VCaP (cell line): Measurements from ENCODE around the gene TFPI2.

Experiments used
- H3K27ac ChIP-seq: fragments of 450-650 bp; 2 replicates; pipeline ENCODE4 v1.5.1; 2017
- TF ChIP-seq, protein P1 (sequence below): fragments of 450-650 bp; conservative IDR thresholded peaks from 2 replicates; pipeline ENCODE4 v1.5.1; 2017; ENCODE audit warnings: mild to moderate bottlenecking, moderate library complexity

TFPI2 gene

GRCh38 chr7:93890464-93891068 is at the start of gene TFPI2:
TSS of gene TFPI2 (minus strand) at chr7:93890753. CDS start at chr7:93890678, 75 bp downstream.
- H3K27ac ChIP-seq, result no peak within 1 kb of the TSS
- TF ChIP-seq, protein P1, sequence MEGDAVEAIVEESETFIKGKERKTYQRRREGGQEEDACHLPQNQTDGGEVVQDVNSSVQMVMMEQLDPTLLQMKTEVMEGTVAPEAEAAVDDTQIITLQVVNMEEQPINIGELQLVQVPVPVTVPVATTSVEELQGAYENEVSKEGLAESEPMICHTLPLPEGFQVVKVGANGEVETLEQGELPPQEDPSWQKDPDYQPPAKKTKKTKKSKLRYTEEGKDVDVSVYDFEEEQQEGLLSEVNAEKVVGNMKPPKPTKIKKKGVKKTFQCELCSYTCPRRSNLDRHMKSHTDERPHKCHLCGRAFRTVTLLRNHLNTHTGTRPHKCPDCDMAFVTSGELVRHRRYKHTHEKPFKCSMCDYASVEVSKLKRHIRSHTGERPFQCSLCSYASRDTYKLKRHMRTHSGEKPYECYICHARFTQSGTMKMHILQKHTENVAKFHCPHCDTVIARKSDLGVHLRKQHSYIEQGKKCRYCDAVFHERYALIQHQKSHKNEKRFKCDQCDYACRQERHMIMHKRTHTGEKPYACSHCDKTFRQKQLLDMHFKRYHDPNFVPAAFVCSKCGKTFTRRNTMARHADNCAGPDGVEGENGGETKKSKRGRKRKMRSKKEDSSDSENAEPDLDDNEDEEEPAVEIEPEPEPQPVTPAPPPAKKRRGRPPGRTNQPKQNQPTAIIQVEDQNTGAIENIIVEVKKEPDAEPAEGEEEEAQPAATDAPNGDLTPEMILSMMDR, result no peak

- TF ChIP-seq, protein P1, result no peak
- H3K27ac ChIP-seq, result no peak overlapping the region
These were observed 47.7 kb upstream of the TFPI2 start for GRCh38 chr7:93938293-93938692.

DNA sequence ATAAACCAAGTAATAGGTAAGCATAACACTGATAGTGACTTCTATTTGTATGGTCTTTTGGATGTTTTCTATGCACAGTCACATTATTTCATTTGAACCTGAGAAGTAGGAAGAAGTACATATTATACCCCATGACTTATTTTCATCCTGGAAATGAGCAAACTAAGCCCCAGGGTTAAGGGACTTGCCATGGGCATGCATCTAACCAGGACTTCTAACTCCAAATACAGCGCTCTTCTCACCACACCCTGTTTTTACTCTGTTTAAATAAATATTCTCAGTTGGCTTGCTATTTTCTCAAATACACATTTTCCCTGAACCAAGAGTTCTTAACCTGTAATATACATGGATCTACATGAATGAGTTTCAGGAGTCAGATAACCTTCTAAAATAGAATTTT is 47.3 kb upstream of the TFPI2 start:
- no peak overlapping the region for H3K27ac ChIP-seq
- TF ChIP-seq, protein P1, result no peak

DNA sequence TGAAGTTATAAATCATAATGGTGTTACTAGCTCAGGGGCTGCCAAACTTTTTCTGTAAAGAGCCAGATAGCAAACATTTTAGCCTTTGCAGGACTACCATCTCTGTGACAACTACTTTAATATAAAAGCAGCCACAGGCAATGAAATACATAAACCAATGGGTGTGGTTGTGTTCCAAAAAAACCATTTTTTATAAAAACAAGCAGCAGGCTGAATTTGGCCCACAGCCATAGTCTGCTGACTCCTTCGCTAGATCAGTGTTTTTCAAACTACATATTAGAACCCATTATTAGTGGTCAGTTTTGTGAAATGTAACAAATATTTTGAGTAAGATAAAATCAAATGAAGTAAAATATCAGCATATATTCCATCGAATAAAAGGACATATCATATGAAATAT is 44.5 kb upstream of the TFPI2 start:
- no peak overlapping the region for H3K27ac ChIP-seq
- TF ChIP-seq, protein P1, result no peak

GRCh38 chr7:93933156-93933555 is 42.6 kb upstream of the TFPI2 start:
- H3K27ac ChIP-seq, result no peak overlapping the region
- TF ChIP-seq, protein P1, result no peak

GRCh38 chr7:93931655-93932054 is 41.1 kb upstream of the TFPI2 start:
- TF ChIP-seq, protein P1, result no peak
- no peak overlapping the region for H3K27ac ChIP-seq

DNA sequence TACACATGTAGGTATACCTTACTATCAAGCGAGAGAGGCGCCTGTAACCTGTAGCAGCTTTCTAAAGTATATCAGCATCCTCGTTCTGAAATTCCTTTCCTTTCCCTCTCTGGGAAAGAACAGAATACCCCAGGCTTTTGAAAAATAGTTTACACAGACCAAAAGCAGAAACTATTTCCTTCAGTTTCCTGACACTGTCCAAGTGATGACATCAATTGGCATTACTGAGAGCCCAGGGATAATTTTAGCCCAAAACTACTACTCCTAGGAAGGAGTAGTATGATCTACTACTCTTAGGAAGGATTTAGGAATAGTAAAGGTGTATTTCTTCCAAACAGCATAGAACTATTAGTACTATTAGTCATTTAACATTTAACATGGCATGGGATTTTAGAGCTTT is 37.0 kb upstream of the TFPI2 start:
- TF ChIP-seq, protein P1, result no peak
- no peak overlapping the region for H3K27ac ChIP-seq
